GM21529 (cell line): ENCODE results near the gene CHST1.

ENCODE experiments used
- ATAC-seq: cut with Tn5 transposase; IDR thresholded peaks from one replicate; pipeline ENCODE4 v1.9.1; 2021; ENCODE audit not compliant: unreplicated experiment

Gene CHST1

GRCh38 chr11:45660729-45661438, 4.5 kb downstream of the CHST1 start:
- no peak for ATAC-seq

- ATAC-seq = no peak
Measured at GRCh38 chr11:45659818-45660160, 5.6 kb downstream of the CHST1 start.

GRCh38 chr11:45659031-45659817, 6.2 kb downstream of the CHST1 start:
- no peak for ATAC-seq

- ATAC-seq = no peak
Measured at GRCh38 chr11:45658292-45658991, 7.0 kb downstream of the CHST1 start.

GRCh38 chr11:45657496-45658260, 7.7 kb downstream of the CHST1 start:
- no peak for ATAC-seq

- ATAC-seq = no peak
Measured at GRCh38 chr11:45655831-45656230, 9.6 kb downstream of the CHST1 start.

GRCh38 chr11:45655347-45655756, 10.1 kb downstream of the CHST1 start:
- peak; percentile 59 for ATAC-seq

- no peak for ATAC-seq
Measured at GRCh38 chr11:45655012-45655283, 10.5 kb downstream of the CHST1 start.

- ATAC-seq = no peak
Measured at GRCh38 chr11:45654231-45655011, 11.0 kb downstream of the CHST1 start.

- ATAC-seq = no peak
Measured at GRCh38 chr11:45653277-45653676, 12.1 kb downstream of the CHST1 start.

- ATAC-seq = no peak
Measured at GRCh38 chr11:45652781-45653180, 12.6 kb downstream of the CHST1 start.

GRCh38 chr11:45651841-45652749, 13.3 kb downstream of the CHST1 start:
- no peak for ATAC-seq

- no peak for ATAC-seq
Measured at GRCh38 chr11:45651156-45651555, 14.3 kb downstream of the CHST1 start.

- no peak for ATAC-seq
Measured at GRCh38 chr11:45650166-45651095, 15.0 kb downstream of the CHST1 start.

- no peak for ATAC-seq
Measured at GRCh38 chr11:45649544-45650165, 15.8 kb downstream of the CHST1 start.

GRCh38 chr11:45648931-45649330, 16.5 kb downstream of the CHST1 start:
- ATAC-seq = no peak

GRCh38 chr11:45647786-45648185, 17.6 kb downstream of the CHST1 start:
- ATAC-seq = no peak

GRCh38 chr11:45647329-45647728, 18.1 kb downstream of the CHST1 start:
- no peak for ATAC-seq
